ENCODE results near the gene ITGA2B. TPM values are rescaled to one million over a fixed set of nuclear protein-coding genes. Genes with fewer than 3 reads are reported as not detected.
"Not testable (repeated sequence)": the region's sequence is repeated elsewhere in the genome, so short reads cannot be mapped to it uniquely, and the experiment has no call there.

Gene ITGA2B
- total RNA-seq, 2 experiments from 2014 or later = 0.58 to 0.71 TPM

DNA sequence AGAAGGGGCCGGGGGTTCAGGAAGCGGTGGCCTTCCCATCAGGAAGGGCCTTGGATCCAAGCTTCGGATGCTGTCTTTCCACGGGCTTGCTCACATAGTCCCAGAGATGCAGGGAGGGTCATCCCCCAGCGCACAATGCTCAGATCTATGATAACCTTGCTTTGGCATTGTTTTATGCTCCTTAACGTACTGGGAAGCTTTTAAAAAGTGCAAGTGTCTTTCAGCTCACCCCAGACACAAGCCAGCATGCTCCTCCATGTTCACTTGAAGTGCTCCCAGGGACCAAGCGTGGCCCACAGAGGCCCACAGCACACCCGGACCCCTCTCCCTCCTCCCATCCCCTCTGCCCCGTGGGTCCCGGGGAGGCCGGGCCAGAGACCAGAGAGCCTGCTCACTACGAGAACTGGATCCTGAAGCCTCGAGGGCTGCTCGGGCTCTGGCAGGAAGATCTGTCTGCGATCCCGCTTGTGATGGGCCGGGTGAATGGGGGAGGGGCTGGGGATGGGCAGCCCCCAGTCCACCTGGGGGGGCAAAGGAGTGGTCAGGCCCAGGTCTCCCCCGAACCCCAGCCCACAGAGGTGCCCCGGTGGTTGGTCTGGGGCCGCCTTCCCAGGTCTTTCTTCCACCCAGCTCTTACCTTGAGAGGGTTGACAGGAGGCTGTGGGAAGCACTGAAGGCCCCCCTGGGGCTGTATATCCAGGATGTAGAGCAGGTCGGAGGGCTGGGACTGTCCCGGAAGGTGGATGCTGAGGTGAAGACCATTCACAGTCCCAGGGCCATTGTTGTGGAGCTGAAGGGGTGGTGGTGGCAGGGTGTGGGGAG is 14.0 kb downstream of the ITGA2B start:
- Mint-ChIP-seq H3K36me3 (ENCODE audit: low read depth) (no peaks in the 10 kb centered on the region), H3K9me3 (no peaks in the 10 kb centered on the region), H3K4me1 (no peaks in the 10 kb centered on the region), H3K27ac (no peak overlapping the region), H3K27me3 (peaks cover 12% of the 10 kb centered on the region), H3K4me3 (no peak overlapping the region)
- ChIA-PET POLR2A (interaction anchor here (0.8 to 2.1 kb wide), 2 partner anchors 12 kb away, joined by 3 to 6 read pairs; partner anchors contain the start of gene FAM171A2), CTCF (interaction anchor here (1.0 to 1.7 kb wide), 4 partner anchors 8 to 24 kb away, joined by 3 to 5 read pairs (median 4); partner anchors contain the start of gene FAM171A2)
- no peak for DNase-seq

GRCh38 chr17:44374306-44375195 is 14.9 kb downstream of the ITGA2B start:
- CTCF ChIA-PET = no interaction called here
- POLR2A ChIA-PET = interaction anchor here (0.8 to 2.1 kb wide), 2 partner anchors 11 to 13 kb away, joined by 3 to 6 read pairs; partner anchors contain the start of gene FAM171A2
- H3K27ac Mint-ChIP-seq = no peak overlapping the region
- peaks cover 3% of the 10 kb centered on the region for H3K4me1 Mint-ChIP-seq
- DNase-seq = no peak
- no peaks in the 10 kb centered on the region for H3K36me3 Mint-ChIP-seq (ENCODE audit: low read depth)
- H3K9me3 Mint-ChIP-seq = no peaks in the 10 kb centered on the region
- no peak overlapping the region for H3K4me3 Mint-ChIP-seq
- peaks cover 15% of the 10 kb centered on the region for H3K27me3 Mint-ChIP-seq

- H3K9me3 Mint-ChIP-seq = no peaks in the 10 kb centered on the region
- no peak for DNase-seq
- POLR2A ChIA-PET = no interaction called here
- no peak overlapping the region for H3K27ac Mint-ChIP-seq
- peaks cover 7% of the 10 kb centered on the region for H3K4me1 Mint-ChIP-seq
- no peak overlapping the region for H3K4me3 Mint-ChIP-seq
- H3K27me3 Mint-ChIP-seq = peaks cover 30% of the 10 kb centered on the region
- H3K36me3 Mint-ChIP-seq (ENCODE audit: low read depth) = no peaks in the 10 kb centered on the region
- CTCF ChIA-PET = interaction anchor here (1.3 kb wide), 1 partner anchor 9 kb away, joined by 4 read pairs; the partner anchor contains the start of gene FAM171A2
Observed at GRCh38 chr17:44372036-44372435, 17.4 kb downstream of the ITGA2B start.

GRCh38 chr17:44369414-44370023 is 19.9 kb downstream of the ITGA2B start:
- not testable (repeated sequence) for H3K4me1 Mint-ChIP-seq; H3K9me3 Mint-ChIP-seq; H3K4me3 Mint-ChIP-seq; H3K27ac Mint-ChIP-seq; DNase-seq; H3K36me3 Mint-ChIP-seq (ENCODE audit: low read depth)
- peaks cover 43% of the 10 kb centered on the region for H3K27me3 Mint-ChIP-seq
- ChIA-PET CTCF (interaction anchor here (0.6 to 1.8 kb wide), 5 partner anchors 11 to 68 kb away, joined by 3 to 8 read pairs (median 3); no protein-coding TSS in a partner anchor), POLR2A (interaction anchor here (0.7 kb wide), 1 partner anchor 12 kb away, joined by 3 read pairs; no protein-coding TSS in a partner anchor)

DNA sequence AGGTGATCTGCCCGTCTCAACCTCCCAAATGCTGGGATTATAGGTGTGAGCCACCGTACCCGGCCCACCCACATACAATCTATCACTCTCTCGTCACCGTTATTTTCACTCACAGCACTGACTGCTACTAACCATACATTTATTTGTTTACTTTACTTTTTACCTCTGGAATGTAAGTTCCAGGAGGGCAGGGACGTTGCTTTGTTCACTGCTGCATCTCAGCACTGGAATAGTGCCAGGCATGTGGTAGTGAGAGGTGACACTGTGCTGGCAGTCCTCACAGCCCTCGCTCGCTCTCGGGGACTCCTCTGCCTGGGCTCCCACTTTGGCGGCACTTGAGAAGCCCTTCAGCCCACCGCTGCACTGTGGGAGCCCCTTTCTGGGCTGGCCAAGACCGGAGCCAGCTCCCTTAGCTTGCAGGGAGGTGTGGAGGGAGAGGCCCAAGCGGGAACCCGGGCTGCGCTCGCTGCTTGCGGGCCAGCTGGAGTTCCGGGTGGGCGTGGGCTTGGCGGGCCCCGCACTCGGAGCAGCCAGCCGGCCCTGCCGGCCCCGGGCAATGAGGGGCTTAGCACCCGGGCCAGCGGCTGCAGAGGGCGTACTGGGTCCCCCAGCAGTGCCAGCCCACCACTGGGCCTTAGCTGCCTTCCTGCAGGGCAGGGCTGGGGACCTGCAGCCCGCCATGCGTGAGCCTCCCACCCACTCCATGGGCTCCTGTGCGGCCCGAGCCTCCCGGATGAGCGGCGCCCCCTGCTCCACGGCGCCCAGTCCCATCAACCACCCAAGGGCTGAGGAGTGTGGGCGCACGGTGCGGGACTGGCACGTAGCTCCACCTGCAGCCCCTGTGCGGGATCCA is 20.8 kb downstream of the ITGA2B start:
- H3K4me3 Mint-ChIP-seq; H3K9me3 Mint-ChIP-seq; H3K4me1 Mint-ChIP-seq; DNase-seq; H3K27ac Mint-ChIP-seq; H3K36me3 Mint-ChIP-seq (ENCODE audit: low read depth): not testable (repeated sequence)
- H3K27me3 Mint-ChIP-seq = peaks cover 44% of the 10 kb centered on the region
- ChIA-PET CTCF (interaction anchor here (0.6 to 1.3 kb wide), 3 partner anchors 8 to 27 kb away, joined by 3 to 4 read pairs (median 3); no protein-coding TSS in a partner anchor), POLR2A (interaction anchor here (0.7 to 1.2 kb wide), 2 partner anchors 10 to 12 kb away, joined by 3 read pairs; no protein-coding TSS in a partner anchor)

- Mint-ChIP-seq H3K9me3 (no peaks in the 10 kb centered on the region), H3K27me3 (peaks cover 45% of the 10 kb centered on the region), H3K4me3 (no peak overlapping the region), H3K36me3 (ENCODE audit: low read depth) (no peaks in the 10 kb centered on the region), H3K4me1 (peaks cover 11% of the 10 kb centered on the region), H3K27ac (no peak overlapping the region)
- ChIA-PET CTCF (interaction anchor here (1.3 kb wide), 1 partner anchor 9 kb away, joined by 4 read pairs; no protein-coding TSS in a partner anchor), POLR2A (interaction anchor here (0.8 to 1.2 kb wide), 2 partner anchors 9 to 147 kb away, joined by 3 to 4 read pairs; no protein-coding TSS in a partner anchor)
- DNase-seq = no peak
Observed at GRCh38 chr17:44367231-44367979, 22.0 kb downstream of the ITGA2B start.

GRCh38 chr17:44365051-44365450 is 24.4 kb downstream of the ITGA2B start:
- DNase-seq; H3K9me3 Mint-ChIP-seq; H3K27ac Mint-ChIP-seq; H3K36me3 Mint-ChIP-seq (ENCODE audit: low read depth); POLR2A ChIA-PET; H3K4me3 Mint-ChIP-seq: not testable (repeated sequence)
- H3K27me3 Mint-ChIP-seq = peaks cover 51% of the 10 kb centered on the region
- peaks cover 11% of the 10 kb centered on the region for H3K4me1 Mint-ChIP-seq
- CTCF ChIA-PET = interaction anchor here (0.8 to 1.0 kb wide), 2 partner anchors 20 to 158 kb away, joined by 3 to 4 read pairs; no protein-coding TSS in a partner anchor

DNA sequence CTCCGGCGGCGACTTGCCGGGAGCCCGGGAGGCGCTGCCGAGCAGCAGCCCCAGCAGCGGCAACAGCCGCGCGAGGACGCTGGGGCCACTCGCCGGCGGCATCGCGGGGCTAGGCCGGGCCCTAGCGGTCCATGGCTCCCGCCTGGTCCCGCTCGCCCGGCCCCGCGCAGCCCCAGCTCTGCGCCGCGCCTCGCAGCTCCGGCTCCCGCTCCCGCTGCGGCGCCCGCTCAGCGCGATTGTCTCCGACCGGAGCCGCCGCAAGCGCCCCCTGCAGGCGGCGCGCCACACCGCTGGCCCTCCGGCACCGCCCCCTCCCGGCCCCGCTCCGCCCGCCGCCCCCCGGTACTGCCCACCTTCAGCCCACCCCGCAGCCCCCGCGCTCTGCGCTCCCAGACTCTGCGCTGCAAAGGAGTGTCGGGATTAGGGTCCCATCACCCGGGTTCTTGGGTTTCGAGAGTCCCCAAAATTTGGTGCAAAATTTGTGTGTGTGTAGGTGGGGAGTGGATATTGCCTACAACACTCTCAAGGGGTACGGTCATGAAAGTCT is 25.8 kb downstream of the ITGA2B start, which contains the start of gene FAM171A2:
Gene FAM171A2 (minus strand): TSS at position 241 of the 547 bp plus-strand sequence. CDS start 139 bp downstream, at position 102.
- H3K27ac Mint-ChIP-seq = no peak within 1 kb of the TSS
- no peaks in the 10 kb centered on the region for H3K9me3 Mint-ChIP-seq
- POLR2A ChIA-PET = interaction anchor here (1.0 to 1.9 kb wide), 5 partner anchors 10 to 165 kb away, joined by 3 to 8 read pairs (median 3); no protein-coding TSS in a partner anchor
- CTCF ChIA-PET = interaction anchor here (0.6 to 2.3 kb wide), 17 partner anchors 8 to 326 kb away, joined by 3 to 17 read pairs (median 4); partner anchors contain the start of genes CCDC43, GRN and HDAC5
- H3K4me1 Mint-ChIP-seq = peaks cover 3% of the 10 kb centered on the region
- peaks cover 44% of the 10 kb centered on the region for H3K27me3 Mint-ChIP-seq
- peak; percentile 68 for DNase-seq
- H3K4me3 Mint-ChIP-seq = peak within 1 kb of the TSS; percentile 70
- H3K36me3 Mint-ChIP-seq (ENCODE audit: low read depth) = no peaks in the 10 kb centered on the region

DNA sequence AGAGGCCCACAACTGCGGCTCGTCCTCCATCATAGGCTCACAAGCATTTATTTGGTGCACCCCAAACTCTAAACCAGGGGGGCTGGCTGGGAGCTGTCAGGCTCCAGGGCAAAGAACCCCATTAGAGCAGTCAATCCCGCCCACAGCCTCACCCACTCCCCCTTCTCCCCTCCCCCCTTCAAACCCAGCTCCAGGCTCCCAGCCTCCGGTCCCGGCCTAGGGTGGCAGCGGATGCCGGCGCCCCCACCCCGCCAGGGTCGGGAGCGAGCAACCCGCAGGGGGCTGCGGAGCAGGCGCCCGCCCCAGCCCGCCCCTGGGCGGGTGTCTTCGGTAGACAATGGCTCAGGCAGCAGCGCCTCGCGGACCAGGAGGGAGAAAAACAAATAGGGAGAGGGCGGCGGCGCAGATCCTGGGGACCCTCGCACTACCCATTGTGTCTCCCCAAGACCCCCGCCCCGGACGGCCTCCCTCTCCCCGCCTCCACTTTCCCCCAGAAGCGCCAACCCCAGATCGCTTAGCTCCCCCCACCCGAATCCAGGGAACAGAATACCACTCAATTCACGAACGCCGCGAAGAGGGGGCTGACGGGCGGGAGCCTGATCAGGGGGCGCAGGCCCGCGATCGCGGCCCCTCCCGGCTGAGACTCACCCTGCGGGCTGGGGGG is 26.4 kb downstream of the ITGA2B start:
- POLR2A ChIA-PET = interaction anchor here (1.0 to 1.9 kb wide), 5 partner anchors 9 to 164 kb away, joined by 3 to 8 read pairs (median 3); no protein-coding TSS in a partner anchor
- no peak for DNase-seq
- CTCF ChIA-PET = interaction anchor here (0.5 to 2.3 kb wide), 19 partner anchors 9 to 327 kb away, joined by 3 to 17 read pairs (median 4); partner anchors contain the start of genes CCDC43, GRN and HDAC5
- no peaks in the 10 kb centered on the region for H3K9me3 Mint-ChIP-seq
- peaks cover 41% of the 10 kb centered on the region for H3K27me3 Mint-ChIP-seq
- peaks cover 3% of the 10 kb centered on the region for H3K4me1 Mint-ChIP-seq
- no peaks in the 10 kb centered on the region for H3K36me3 Mint-ChIP-seq (ENCODE audit: low read depth)
- peak overlapping the region; percentile 65 for H3K4me3 Mint-ChIP-seq
- no peak overlapping the region for H3K27ac Mint-ChIP-seq

DNA sequence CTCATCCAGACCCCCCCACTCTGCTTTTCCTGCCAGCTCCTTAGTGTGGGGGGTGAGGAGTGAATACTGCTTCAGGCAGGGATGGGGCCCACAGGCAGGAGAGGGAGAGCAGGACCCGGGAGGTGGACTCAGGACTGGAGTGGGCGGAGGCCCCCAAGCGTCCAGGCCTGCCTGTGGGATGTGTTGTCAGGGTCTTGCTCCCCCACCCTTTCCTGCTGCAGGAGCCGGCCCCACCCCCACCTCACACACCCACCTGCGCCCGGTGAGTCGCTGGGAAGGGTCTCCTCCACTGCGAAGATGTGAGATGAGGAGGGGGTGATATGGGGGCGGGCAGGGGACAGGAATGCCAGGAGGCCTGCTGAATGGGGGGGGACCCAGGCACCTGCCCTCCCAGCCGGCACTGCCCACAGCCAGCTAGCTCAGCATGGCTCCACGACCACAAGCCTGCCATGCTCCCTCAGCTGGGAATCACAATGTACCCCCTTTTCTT is 26.9 kb downstream of the ITGA2B start:
- Mint-ChIP-seq H3K9me3 (no peaks in the 10 kb centered on the region), H3K27me3 (peaks cover 38% of the 10 kb centered on the region), H3K4me1 (peaks cover 3% of the 10 kb centered on the region), H3K27ac (no peak overlapping the region), H3K36me3 (ENCODE audit: low read depth) (no peaks in the 10 kb centered on the region), H3K4me3 (no peak overlapping the region)
- ChIA-PET CTCF (interaction anchor here (1.1 to 2.3 kb wide), 7 partner anchors 8 to 239 kb away, joined by 3 to 17 read pairs (median 4); partner anchors contain the start of gene HDAC5), POLR2A (interaction anchor here (1.3 to 1.9 kb wide), 3 partner anchors 9 to 153 kb away, joined by 3 to 8 read pairs (median 6); no protein-coding TSS in a partner anchor)
- no peak for DNase-seq

Data from activated CD4-positive, alpha-beta memory T cell treated with anti-CD3 and anti-CD28 coated beads, Interleukin-2, amount 10 ng/mL, durations not matched to agents 7 days and 5 days (primary cell).